CD14-positive monocyte (primary cell): ENCODE measurements around the gene SLCO1C1. TPM values are rescaled to one million over a fixed set of nuclear protein-coding genes. Genes with fewer than 3 reads are reported as not detected.

Experiments used
- DNase-seq, 3 donors: peaks; one replicate each; pipeline ENCODE4 v3.0.0-alpha.2; 2011 to 2022
- H2AFZ ChIP-seq: 2 replicates; pipeline ENCODE4 v1.6.0; 2012; ENCODE audit warnings: mild to moderate bottlenecking, low read depth, low read length, inconsistent platforms; ENCODE audit not compliant: insufficient read depth, poor library complexity, severe bottlenecking
- H3K27ac ChIP-seq, 2 donors: 1 replicate in 1 of 2; 2 replicates in 1 of 2; pipeline ENCODE4 v1.5.1; 2012 to 2013; ENCODE audit warnings: low read length in 2 of 2, control low read depth in 1 of 2, inconsistent platforms in 1 of 2, low read depth in 1 of 2, mild to moderate bottlenecking in 1 of 2
- H3K27me3 ChIP-seq, 2 donors: one replicate each; pipeline versions ENCODE4 v1.6.0 to v1.6.1; 2011 to 2013; ENCODE audit warnings: low read length in 2 of 2; ENCODE audit not compliant: control insufficient read depth in 2 of 2, insufficient read depth in 2 of 2
- H3K36me3 ChIP-seq, 2 donors: replicated peaks in 1 of 2; 1 replicate in 1 of 2; 2 replicates in 1 of 2; pipeline versions ENCODE4 v1.5.1 to v1.6.1; 2012 to 2013; ENCODE audit warnings: low read length in 2 of 2, control low read depth in 1 of 2, inconsistent platforms in 1 of 2, mild to moderate bottlenecking in 1 of 2; ENCODE audit not compliant: insufficient read depth in 2 of 2, control insufficient read depth in 1 of 2
- H3K4me1 ChIP-seq, 2 donors: 1 replicate in 1 of 2; 2 replicates in 1 of 2; pipeline versions ENCODE4 v1.5.1 to v1.6.1; 2012 to 2013; ENCODE audit warnings: low read length in 2 of 2, control low read depth in 1 of 2, inconsistent platforms in 1 of 2, mild to moderate bottlenecking in 1 of 2, moderate library complexity in 1 of 2; ENCODE audit not compliant: insufficient read depth in 2 of 2, control insufficient read depth in 1 of 2
- H3K4me2 ChIP-seq: replicated peaks from 2 replicates; pipeline ENCODE3; 2012; ENCODE audit warnings: low read length, moderate library complexity, mild to moderate bottlenecking; ENCODE audit not compliant: poor library complexity, severe bottlenecking; ENCODE audit errors: extremely low read depth
- H3K4me3 ChIP-seq, 3 experiments: fragments of 200-600 bp in 1 of 3; sonication (generic) in 1 of 3; replicated peaks in 1 of 3; 1 replicate in 2 of 3; 2 replicates in 1 of 3; pipeline ENCODE4 v1.5.1; 2011 to 2013; ENCODE audit warnings: low read length in 3 of 3, mild to moderate bottlenecking in 3 of 3, control low read depth in 2 of 3, low read depth in 2 of 3, inconsistent platforms in 1 of 3, moderate library complexity in 1 of 3
- H3K79me2 ChIP-seq: 2 replicates; pipeline ENCODE4 v1.6.0; 2012; ENCODE audit warnings: mild to moderate bottlenecking, control low read depth, inconsistent platforms, low read length, moderate library complexity; ENCODE audit not compliant: insufficient read depth
- H3K9ac ChIP-seq: 2 replicates; pipeline ENCODE4 v1.6.0; 2017; ENCODE audit warnings: low read length, mild to moderate bottlenecking; ENCODE audit not compliant: insufficient read depth, poor library complexity, severe bottlenecking
- H3K9me3 ChIP-seq, 2 donors: replicated peaks in 1 of 2; 1 replicate in 1 of 2; 2 replicates in 1 of 2; pipeline versions ENCODE4 v1.5.1 to v1.6.1; 2012 to 2013; ENCODE audit warnings: low read length in 2 of 2, control low read depth in 1 of 2; ENCODE audit not compliant: control insufficient read depth in 1 of 2, insufficient read depth in 1 of 2
- H4K20me1 ChIP-seq: 2 replicates; pipeline ENCODE4 v1.6.0; 2012; ENCODE audit warnings: mild to moderate bottlenecking, low read length, control low read depth, moderate library complexity; ENCODE audit not compliant: insufficient read depth
- H3K27ac Mint-ChIP-seq, 7 donors: one replicate each; pipeline ENCODE4 v1.8.0; 2020; ENCODE audit warnings: mild to moderate bottlenecking in 7 of 7, mixed read lengths in 7 of 7, moderate library complexity in 6 of 7, inconsistent platforms in 2 of 7
- H3K27me3 Mint-ChIP-seq, 3 donors: one replicate each; pipeline ENCODE4 v1.8.0; 2021 to 2022; ENCODE audit warnings: low read depth in 3 of 3, mild to moderate bottlenecking in 3 of 3, mixed read lengths in 3 of 3, moderate library complexity in 3 of 3, inconsistent platforms in 1 of 3
- H3K36me3 Mint-ChIP-seq, 2 donors: one replicate each; pipeline ENCODE4 v1.8.0; 2020; ENCODE audit warnings: mixed read lengths in 2 of 2, inconsistent platforms in 1 of 2, mild to moderate bottlenecking in 1 of 2
- H3K4me1 Mint-ChIP-seq: one replicate; pipeline ENCODE4 v1.8.0; 2020; ENCODE audit warnings: mild to moderate bottlenecking, mixed read lengths
- H3K4me3 Mint-ChIP-seq, 2 donors: one replicate each; pipeline ENCODE4 v1.8.0; 2020; ENCODE audit warnings: mild to moderate bottlenecking in 2 of 2, mixed read lengths in 2 of 2, moderate library complexity in 1 of 2
- H3K9me3 Mint-ChIP-seq, 7 donors: one replicate each; pipeline ENCODE4 v1.8.0; 2020 to 2022; ENCODE audit warnings: mixed read lengths in 7 of 7, mild to moderate bottlenecking in 6 of 7, moderate library complexity in 6 of 7, inconsistent platforms in 2 of 7
- WGBS: methylation state at CpG from one replicate; pipeline ENCODE4 v1.1.5; 2013; ENCODE audit warnings: missing lambda C conversion rate; ENCODE audit not compliant: insufficient coverage; 5-methylcytosine and 5-hydroxymethylcytosine counted together
- intact Hi-C, 2 donors: fragments of 100-400 bp; cut with micrococcal nuclease; formaldehyde crosslinking; loops; one replicate each; pipeline versions ENCODE4 v1.15.0 to v1.15.1; 2023
- polyA plus RNA-seq, 3 donors: library from polyadenylated mRNA; depleted of rRNA in 1 of 3; unstranded in 2 of 3; stranded (reverse) in 1 of 3; fragments of 300-500 nt in 2 of 3; fragments of >200 nt in 1 of 3; fragmentation: Illumina TruSeq in 2 of 3; gene quantifications; 1 replicate in 2 of 3; 2 replicates in 1 of 3; pipeline ENCODE4 v1.2.3, GENCODE V29; 2012 to 2021
- TF ChIP-seq, protein P1 (sequence below): fragments of 200-600 bp; IDR thresholded peaks from one replicate; pipeline ENCODE4 v1.8.0; 2022; ENCODE audit warnings: antibody characterized with exemption, mild to moderate bottlenecking

The SLCO1C1 gene
- polyA plus RNA-seq, 3 donors: not detected

DNA sequence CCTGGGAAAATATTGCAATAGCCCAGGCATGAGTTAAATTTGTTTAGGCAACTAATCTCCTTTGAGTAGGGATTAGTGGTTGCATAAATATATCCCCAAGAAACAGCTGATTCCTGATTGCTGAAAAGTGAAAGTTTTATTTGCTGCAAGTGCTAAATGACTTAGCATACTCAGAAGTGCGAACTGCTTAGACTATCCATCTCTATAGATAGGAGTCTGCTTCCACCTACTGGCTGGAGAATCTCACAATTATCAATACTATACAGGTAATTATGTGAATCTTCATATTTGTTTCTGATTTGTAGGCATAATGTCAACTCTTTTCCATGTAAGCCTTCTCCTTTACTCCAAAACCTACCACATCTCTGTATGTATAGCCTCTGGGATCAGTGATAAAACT, 103.4 kb downstream of the SLCO1C1 start:
- H3K4me2 ChIP-seq: no peak overlapping the region
- Mint-ChIP-seq H3K36me3 (no peaks in the 10 kb centered on the region), H3K9me3 (peaks cover 0 to 2% (median 0%) of the 10 kb centered on the region in 7 donors), H3K4me1 (no peaks in the 10 kb centered on the region), H3K27ac (no peak overlapping the region), H3K4me3 (no peak overlapping the region), H3K27me3 (peaks cover 0 to 2% (median 0%) of the 10 kb centered on the region in 3 donors)
- H3K27ac ChIP-seq: no peak overlapping the region
- H2AFZ ChIP-seq: no peak overlapping the region
- H3K36me3 ChIP-seq: no peaks in the 10 kb centered on the region
- DNase-seq: no peak
- no peaks in the 10 kb centered on the region for H3K27me3 ChIP-seq
- TF ChIP-seq, protein P1, sequence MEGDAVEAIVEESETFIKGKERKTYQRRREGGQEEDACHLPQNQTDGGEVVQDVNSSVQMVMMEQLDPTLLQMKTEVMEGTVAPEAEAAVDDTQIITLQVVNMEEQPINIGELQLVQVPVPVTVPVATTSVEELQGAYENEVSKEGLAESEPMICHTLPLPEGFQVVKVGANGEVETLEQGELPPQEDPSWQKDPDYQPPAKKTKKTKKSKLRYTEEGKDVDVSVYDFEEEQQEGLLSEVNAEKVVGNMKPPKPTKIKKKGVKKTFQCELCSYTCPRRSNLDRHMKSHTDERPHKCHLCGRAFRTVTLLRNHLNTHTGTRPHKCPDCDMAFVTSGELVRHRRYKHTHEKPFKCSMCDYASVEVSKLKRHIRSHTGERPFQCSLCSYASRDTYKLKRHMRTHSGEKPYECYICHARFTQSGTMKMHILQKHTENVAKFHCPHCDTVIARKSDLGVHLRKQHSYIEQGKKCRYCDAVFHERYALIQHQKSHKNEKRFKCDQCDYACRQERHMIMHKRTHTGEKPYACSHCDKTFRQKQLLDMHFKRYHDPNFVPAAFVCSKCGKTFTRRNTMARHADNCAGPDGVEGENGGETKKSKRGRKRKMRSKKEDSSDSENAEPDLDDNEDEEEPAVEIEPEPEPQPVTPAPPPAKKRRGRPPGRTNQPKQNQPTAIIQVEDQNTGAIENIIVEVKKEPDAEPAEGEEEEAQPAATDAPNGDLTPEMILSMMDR: no peak
- no CpG with 5 or more reads among the region's 1 CpG for WGBS
- no peak overlapping the region for H3K4me3 ChIP-seq
- no peaks in the 10 kb centered on the region for H3K79me2 ChIP-seq
- H4K20me1 ChIP-seq: no peaks in the 10 kb centered on the region
- H3K4me1 ChIP-seq: no peaks in the 10 kb centered on the region
- intact Hi-C loops: no loop called here
- H3K9ac ChIP-seq: no peak overlapping the region
- no peaks in the 10 kb centered on the region for H3K9me3 ChIP-seq

DNA sequence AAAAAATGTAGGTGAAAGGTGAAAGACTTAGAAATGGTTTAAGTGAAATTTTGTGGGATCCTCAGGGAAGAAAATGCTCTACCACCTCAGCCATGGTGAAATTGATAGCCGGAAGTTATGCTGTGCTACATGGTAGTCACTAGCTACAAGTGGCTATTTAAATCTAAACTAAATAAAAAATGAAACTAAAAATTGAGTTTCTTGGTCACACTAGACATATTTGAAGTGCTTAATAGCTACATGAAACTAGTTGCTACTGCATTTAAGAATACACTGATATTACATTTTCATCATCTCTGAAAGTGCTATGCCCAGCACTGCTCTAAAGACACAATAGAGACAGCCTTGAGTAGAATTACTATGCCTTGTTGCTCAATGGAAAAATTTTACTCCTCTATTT, 105.0 kb downstream of the SLCO1C1 start:
- H3K27ac Mint-ChIP-seq: no peak overlapping the region
- WGBS: no CpG with 5 or more reads among the region's 1 CpG
- intact Hi-C loops: no loop called here

More for the DNA sequence above, 105.0 kb downstream of the SLCO1C1 start:
- Histone ChIP-seq H3K4me3 (no peak overlapping the region), H3K27ac (no peak overlapping the region), H3K27me3 (no peaks in the 10 kb centered on the region), H3K9me3 (no peaks in the 10 kb centered on the region), H3K4me2 (no peak overlapping the region), H4K20me1 (no peaks in the 10 kb centered on the region), H2AFZ (no peak overlapping the region), H3K79me2 (no peaks in the 10 kb centered on the region), H3K9ac (no peak overlapping the region), H3K36me3 (no peaks in the 10 kb centered on the region), H3K4me1 (no peaks in the 10 kb centered on the region)
- H3K36me3 Mint-ChIP-seq: no peaks in the 10 kb centered on the region
- no peaks in the 10 kb centered on the region for H3K9me3 Mint-ChIP-seq
- H3K27me3 Mint-ChIP-seq: no peaks in the 10 kb centered on the region
- TF ChIP-seq, protein P1: no peak
- H3K4me3 Mint-ChIP-seq: no peak overlapping the region
- H3K4me1 Mint-ChIP-seq: no peaks in the 10 kb centered on the region
- no peak for DNase-seq
